Neural cell (in vitro differentiated cells): ENCODE data around the gene TPCN1. TPM values are rescaled to one million over a fixed set of nuclear protein-coding genes. Genes with fewer than 3 reads are reported as not detected.

Experiments
- H2AFZ ChIP-seq: fragments of 200-600, 300-800 bp; sonication (generic), shearing (Covaris generic); 2 replicates; pipeline ENCODE4 v1.6.0; 2014; ENCODE audit warnings: low read depth, mild to moderate bottlenecking, antibody characterized with exemption, low read length, moderate library complexity
- H3F3A ChIP-seq: fragments of 200-600 bp; shearing (Covaris generic); 2 replicates; pipeline ENCODE4 v1.6.1; 2016; ENCODE audit warnings: mild to moderate bottlenecking, moderate library complexity, mixed read lengths, antibody characterized with exemption, low read length; ENCODE audit not compliant: insufficient read depth, poor library complexity, severe bottlenecking
- H3K27ac ChIP-seq: fragments of 200-600, 300-800 bp; sonication (generic), shearing (Covaris generic); 2 replicates; pipeline ENCODE4 v1.5.1; 2014; ENCODE audit warnings: mild to moderate bottlenecking, low read length, moderate library complexity
- H3K27me3 ChIP-seq: fragments of 300-800, 200-600 bp; sonication (generic), shearing (Covaris generic); 2 replicates; pipeline ENCODE4 v1.6.0; 2014; ENCODE audit warnings: mild to moderate bottlenecking, low read depth, low read length, moderate library complexity; ENCODE audit not compliant: insufficient read depth
- H3K36me3 ChIP-seq: fragments of 300-800, 200-600 bp; sonication (generic), shearing (Covaris generic); 2 replicates; pipeline ENCODE4 v1.5.1; 2014; ENCODE audit warnings: mild to moderate bottlenecking, antibody characterized with exemption, low read length, moderate library complexity; ENCODE audit not compliant: insufficient read depth
- H3K4me2 ChIP-seq: fragments of 300-800, 200-600 bp; sonication (generic), shearing (Covaris generic); 2 replicates; pipeline ENCODE4 v1.6.0; 2014; ENCODE audit warnings: mild to moderate bottlenecking, low read length
- H3K4me3 ChIP-seq: fragments of 300-800, 200-600 bp; sonication (generic), shearing (Covaris generic); 2 replicates; pipeline ENCODE4 v1.5.1; 2014; ENCODE audit warnings: mild to moderate bottlenecking, low read length, moderate library complexity
- H3K79me2 ChIP-seq: fragments of 200-600 bp; shearing (Covaris generic); replicated peaks from 2 replicates; pipeline ENCODE4 v1.6.0; 2014; ENCODE audit warnings: mild to moderate bottlenecking, low read length, moderate library complexity; ENCODE audit not compliant: insufficient read depth
- H3K9ac ChIP-seq: fragments of 300-800, 200-600 bp; sonication (generic), shearing (Covaris generic); 2 replicates; pipeline ENCODE4 v1.6.1; 2016; ENCODE audit warnings: mild to moderate bottlenecking, low read length, mixed read lengths
- H3K9me2 ChIP-seq: fragments of 200-600 bp; shearing (Covaris generic); 2 replicates; pipeline ENCODE4 v1.6.1; 2016; ENCODE audit warnings: mild to moderate bottlenecking, low read length, mixed read lengths; ENCODE audit not compliant: insufficient read depth
- H3K9me3 ChIP-seq: fragments of 200-600, 300-800 bp; sonication (generic), shearing (Covaris generic); 2 replicates; pipeline ENCODE4 v1.6.1; 2016; ENCODE audit warnings: mild to moderate bottlenecking, mixed run types, low read length, moderate library complexity, mixed read lengths
- H4K20me1 ChIP-seq: fragments of 200-600 bp; shearing (Covaris generic); 2 replicates; pipeline ENCODE4 v1.6.1; 2016; ENCODE audit warnings: mild to moderate bottlenecking, mixed run types; ENCODE audit not compliant: insufficient read depth
- CTCF ChIP-seq: fragments of 450-650 bp; IDR thresholded peaks from 2 replicates; pipeline ENCODE4 v1.5.1; 2014; ENCODE audit warnings: antibody characterized with exemption, mild to moderate bottlenecking, moderate library complexity; ENCODE audit not compliant: poor library complexity, severe bottlenecking
- EP300 ChIP-seq: fragments of 450-650 bp; conservative IDR thresholded peaks from 2 replicates; pipeline ENCODE4 v1.6.1; 2014; ENCODE audit warnings: antibody characterized with exemption, mild to moderate bottlenecking, moderate library complexity; ENCODE audit not compliant: poor library complexity, severe bottlenecking
- EZH2 ChIP-seq: fragments of 200-600, 300-800 bp; shearing (Covaris generic), sonication (generic); IDR thresholded peaks from 2 replicates; pipeline ENCODE4 v1.6.1; 2014; ENCODE audit warnings: antibody characterized with exemption, low read length, borderline replicate concordance, mild to moderate bottlenecking; ENCODE audit not compliant: insufficient read depth, poor library complexity, severe bottlenecking
- MXI1 ChIP-seq: fragments of 450-650 bp; conservative IDR thresholded peaks from 2 replicates; pipeline ENCODE4 v1.6.1; 2014; ENCODE audit warnings: antibody characterized with exemption, mild to moderate bottlenecking; ENCODE audit not compliant: poor library complexity, severe bottlenecking
- POLR2AphosphoS5 ChIP-seq: IDR thresholded peaks from 2 replicates; pipeline ENCODE4 v1.6.1; 2012
- RAD21 ChIP-seq: fragments of 450-650 bp; conservative IDR thresholded peaks from 2 replicates; pipeline ENCODE4 v1.6.1; 2014; ENCODE audit warnings: antibody characterized with exemption, mild to moderate bottlenecking, moderate library complexity
- REST ChIP-seq: IDR thresholded peaks from 2 replicates; pipeline ENCODE4 v1.6.1; 2012; ENCODE audit warnings: borderline replicate concordance
- SMC3 ChIP-seq: fragments of 450-650 bp; conservative IDR thresholded peaks from 2 replicates; pipeline ENCODE4 v1.6.1; 2014; ENCODE audit warnings: antibody characterized with exemption, mild to moderate bottlenecking, moderate library complexity; ENCODE audit not compliant: poor library complexity
- TAF1 ChIP-seq: IDR thresholded peaks from 2 replicates; pipeline ENCODE4 v1.6.1; 2012; ENCODE audit warnings: low read depth
- polyA plus RNA-seq: library from polyadenylated mRNA; depleted of rRNA; stranded (reverse); fragments of >200 nt; gene quantifications from 2 replicates; pipeline ENCODE4 v1.2.3, GENCODE V29; 2014

TPCN1 gene
- polyA plus RNA-seq, 1 donor from 2014 or later = 4.0 TPM

- Histone ChIP-seq H3K27me3 (no peaks in the 10 kb centered on the region), H3K27ac (no peak overlapping the region), H3K4me2 (no peak overlapping the region)
Observed at GRCh38 chr12:113260636-113261300, 39.5 kb downstream of the TPCN1 start.

DNA sequence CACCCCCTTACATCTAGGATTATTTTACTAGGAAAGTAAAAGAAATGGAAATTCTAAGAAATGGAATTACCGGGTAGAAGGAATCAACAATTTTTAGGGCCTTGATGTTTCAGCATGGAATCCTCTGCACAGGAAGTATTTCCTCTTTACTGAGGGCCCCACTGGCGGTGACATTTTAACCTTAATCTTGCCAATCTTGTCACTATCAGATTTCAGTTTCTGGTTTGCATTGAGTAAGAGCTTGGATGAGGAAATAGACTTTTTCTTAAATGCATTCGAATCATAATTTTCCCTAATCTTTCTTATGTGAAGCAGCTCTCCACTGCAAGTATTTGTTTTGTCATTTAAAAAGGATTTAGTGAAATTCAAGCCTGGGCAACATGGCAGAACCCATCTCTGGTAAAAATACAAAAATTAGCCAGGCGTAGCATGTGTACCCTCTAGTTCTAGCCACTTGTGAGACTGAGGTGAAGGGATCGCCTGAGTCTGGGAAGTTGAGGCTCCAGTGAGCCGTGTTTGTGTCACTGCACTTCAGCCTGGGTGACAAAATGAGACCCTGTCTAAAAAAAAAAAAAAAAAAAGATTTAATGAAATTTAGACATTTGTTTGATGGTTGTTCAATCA lies 40.7 kb downstream of the TPCN1 start:
- Histone ChIP-seq H3F3A (no peaks in the 10 kb centered on the region), H3K9ac (no peak overlapping the region), H3K4me3 (no peak overlapping the region), H3K4me2 (no peak overlapping the region), H3K27me3 (no peaks in the 10 kb centered on the region), H4K20me1 (no peaks in the 10 kb centered on the region), H2AFZ (no peak overlapping the region), H3K27ac (no peak overlapping the region), H3K79me2 (no peaks in the 10 kb centered on the region), H3K9me2 (no peaks in the 10 kb centered on the region), H3K36me3 (no peaks in the 10 kb centered on the region), H3K9me3 (no peaks in the 10 kb centered on the region)
- TF ChIP-seq REST (no peak), RAD21 (no peak), POLR2AphosphoS5 (no peak), EZH2 (no peak), CTCF (no peak), TAF1 (no peak), SMC3 (no peak), MXI1 (no peak), EP300 (no peak)

More at GRCh38 chr12:113260636-113261300, 39.5 kb downstream of the TPCN1 start:
- Histone ChIP-seq H3K9me3 (no peaks in the 10 kb centered on the region), H3K36me3 (no peaks in the 10 kb centered on the region), H2AFZ (no peak overlapping the region), H3K79me2 (no peaks in the 10 kb centered on the region), H4K20me1 (no peaks in the 10 kb centered on the region), H3F3A (no peaks in the 10 kb centered on the region), H3K9me2 (no peaks in the 10 kb centered on the region), H3K9ac (no peak overlapping the region), H3K4me3 (no peak overlapping the region)
- TF ChIP-seq TAF1 (no peak), POLR2AphosphoS5 (no peak), RAD21 (no peak), CTCF (no peak), SMC3 (no peak), MXI1 (no peak), EP300 (no peak)
